Lung (tissue), 16 donors: ENCODE results near the gene SMCHD1. TPM values are rescaled to one million over a fixed set of nuclear protein-coding genes. Genes with fewer than 3 reads are reported as not detected.

Experiments
- ATAC-seq: fragments of 200-7000 bp; cut with Tn5 transposase; one replicate; pipeline ENCODE4 v1.9.1; 2020; ENCODE audit warnings: moderate number of reproducible peaks; ENCODE audit not compliant: insufficient read depth, low FRiP score
- DNase-seq, 3 donors: peaks; one replicate each; pipeline ENCODE4 v3.0.0-alpha.2; 2013 to 2017
- H3K27ac ChIP-seq, 2 donors: one replicate each; pipeline ENCODE4 v1.5.1; 2013; ENCODE audit warnings: mild to moderate bottlenecking in 2 of 2, moderate library complexity in 2 of 2, control low read depth in 1 of 2, inconsistent platforms in 1 of 2, low read depth in 1 of 2, low read length in 1 of 2
- H3K27me3 ChIP-seq, 3 donors: one replicate each; pipeline ENCODE4 v1.5.1; 2013; ENCODE audit warnings: low read length in 2 of 3; ENCODE audit not compliant: control insufficient read depth in 3 of 3, insufficient read depth in 3 of 3
- H3K36me3 ChIP-seq, 4 donors: one replicate each; pipeline ENCODE4 v1.5.1; 2013; ENCODE audit warnings: low read length in 4 of 4, mild to moderate bottlenecking in 1 of 4, moderate library complexity in 1 of 4; ENCODE audit not compliant: control insufficient read depth in 4 of 4, insufficient read depth in 4 of 4
- H3K4me1 ChIP-seq, 5 donors: one replicate each; pipeline ENCODE4 v1.5.1; 2013; ENCODE audit warnings: low read length in 5 of 5, mild to moderate bottlenecking in 2 of 5, moderate library complexity in 1 of 5; ENCODE audit not compliant: control insufficient read depth in 5 of 5, insufficient read depth in 5 of 5
- H3K4me3 ChIP-seq: one replicate; pipeline ENCODE4 v1.5.1; 2013; ENCODE audit warnings: mild to moderate bottlenecking, control low read depth, moderate library complexity
- H3K9ac ChIP-seq, 2 donors: one replicate each; pipeline ENCODE4 v1.5.1; 2013; ENCODE audit warnings: low read length in 2 of 2, control low read depth in 1 of 2; ENCODE audit not compliant: insufficient read depth in 1 of 2
- H3K9me3 ChIP-seq, 4 donors: one replicate each; pipeline ENCODE4 v1.5.1; 2013; ENCODE audit warnings: low read length in 3 of 4, mild to moderate bottlenecking in 1 of 4, moderate library complexity in 1 of 4; ENCODE audit not compliant: control insufficient read depth in 4 of 4, insufficient read depth in 3 of 4
- WGBS, 2 donors: extraction: QIAGEN DNeasy Blood & Tissue Kit; methylation state at CpG; one replicate each; pipeline ENCODE4 v1.1.7; 2013; 5-methylcytosine and 5-hydroxymethylcytosine counted together
- long read RNA-seq, 5 donors: transcript quantifications; one replicate each; lab custom pipeline, GENCODE V29; 2026
- polyA plus RNA-seq, 2 donors: library from polyadenylated mRNA; stranded (reverse); fragments of 200-250 nt; gene quantifications; one replicate each; pipeline ENCODE4 v1.2.1, GENCODE V29; 2013
- total RNA-seq, 2 donors: library from RNA; depleted of rRNA in 1 of 2; stranded (reverse); fragments of >200 nt in 1 of 2; gene quantifications; one replicate each; pipeline ENCODE4 v1.2.1, GENCODE V29; 2014 to 2021
- TF ChIP-seq, protein P1 (sequence below): IDR thresholded peaks from 2 replicates; pipeline ENCODE4 v1.5.1; 2012; ENCODE audit warnings: mild to moderate bottlenecking; ENCODE audit errors: control extremely low read depth, extremely low read depth
- donor health status: control.
- donor health status: control.
- donor health status: Bipolar disorder and iron deficiency.
- donor health status: healthy.
- donor health status: DM: yes; HTN: yes; CAD: no.

Gene SMCHD1
- total RNA-seq (100 to 1,000 TPM in 1 of 2 donors, 10 to 100 TPM in 1; 40.3 to 179 TPM), polyA plus RNA-seq (10 to 100 TPM in 1 of 2 donors, 1 to 10 TPM in 1; 7.3 to 22.6 TPM)
- long read RNA-seq, donor 1, partial matches to known transcripts: 15 of 16 reads
- long read RNA-seq, donor 1, other reads (novel, unspliced or antisense): 0 of 16 reads
- long read RNA-seq, donor 2, partial matches to known transcripts: 20 of 20 reads
- long read RNA-seq, donor 2, other reads (novel, unspliced or antisense): 0 of 20 reads
- long read RNA-seq, donor 3, partial matches to known transcripts: 0 of 2 reads
- long read RNA-seq, donor 3, other reads (novel, unspliced or antisense): 0 of 2 reads
- long read RNA-seq, donor 4, partial matches to known transcripts: 11 of 13 reads
- long read RNA-seq, donor 4, other reads (novel, unspliced or antisense): 0 of 13 reads
- long read RNA-seq, donor 5, partial matches to known transcripts: 20 of 21 reads
- long read RNA-seq, donor 5, other reads (novel, unspliced or antisense): 0 of 21 reads

GRCh38 chr18:2655178-2655953 is at the start of gene SMCHD1:
TSS of gene SMCHD1 (plus strand) at chr18:2655726. CDS start at chr18:2656076, 350 bp downstream.
- TF ChIP-seq, protein P1, sequence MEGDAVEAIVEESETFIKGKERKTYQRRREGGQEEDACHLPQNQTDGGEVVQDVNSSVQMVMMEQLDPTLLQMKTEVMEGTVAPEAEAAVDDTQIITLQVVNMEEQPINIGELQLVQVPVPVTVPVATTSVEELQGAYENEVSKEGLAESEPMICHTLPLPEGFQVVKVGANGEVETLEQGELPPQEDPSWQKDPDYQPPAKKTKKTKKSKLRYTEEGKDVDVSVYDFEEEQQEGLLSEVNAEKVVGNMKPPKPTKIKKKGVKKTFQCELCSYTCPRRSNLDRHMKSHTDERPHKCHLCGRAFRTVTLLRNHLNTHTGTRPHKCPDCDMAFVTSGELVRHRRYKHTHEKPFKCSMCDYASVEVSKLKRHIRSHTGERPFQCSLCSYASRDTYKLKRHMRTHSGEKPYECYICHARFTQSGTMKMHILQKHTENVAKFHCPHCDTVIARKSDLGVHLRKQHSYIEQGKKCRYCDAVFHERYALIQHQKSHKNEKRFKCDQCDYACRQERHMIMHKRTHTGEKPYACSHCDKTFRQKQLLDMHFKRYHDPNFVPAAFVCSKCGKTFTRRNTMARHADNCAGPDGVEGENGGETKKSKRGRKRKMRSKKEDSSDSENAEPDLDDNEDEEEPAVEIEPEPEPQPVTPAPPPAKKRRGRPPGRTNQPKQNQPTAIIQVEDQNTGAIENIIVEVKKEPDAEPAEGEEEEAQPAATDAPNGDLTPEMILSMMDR: no peak
- H3K36me3 ChIP-seq: peaks cover 0 to 2% (median 0%) of the 10 kb centered on the region in 4 donors
- no peaks in the 10 kb centered on the region for H3K9me3 ChIP-seq
- H3K27me3 ChIP-seq: peaks cover 0 to 6% (median 0%) of the 10 kb centered on the region in 3 donors
- ATAC-seq: peak; percentile 92
- H3K9ac ChIP-seq: peak within 1 kb of the TSS; percentile 90 to 96
- peaks cover 2 to 17% (median 9%) of the 10 kb centered on the region in 5 donors for H3K4me1 ChIP-seq
- H3K27ac ChIP-seq: peak within 1 kb of the TSS; percentile 97 to 100
- peak; percentile 88 to 92 (median 90) for DNase-seq
- peak within 1 kb of the TSS; percentile 100 for H3K4me3 ChIP-seq
- 0 to 1% methylated on average over 51 to 100 of the region's 100 CpGs for WGBS, 2 donors

DNA sequence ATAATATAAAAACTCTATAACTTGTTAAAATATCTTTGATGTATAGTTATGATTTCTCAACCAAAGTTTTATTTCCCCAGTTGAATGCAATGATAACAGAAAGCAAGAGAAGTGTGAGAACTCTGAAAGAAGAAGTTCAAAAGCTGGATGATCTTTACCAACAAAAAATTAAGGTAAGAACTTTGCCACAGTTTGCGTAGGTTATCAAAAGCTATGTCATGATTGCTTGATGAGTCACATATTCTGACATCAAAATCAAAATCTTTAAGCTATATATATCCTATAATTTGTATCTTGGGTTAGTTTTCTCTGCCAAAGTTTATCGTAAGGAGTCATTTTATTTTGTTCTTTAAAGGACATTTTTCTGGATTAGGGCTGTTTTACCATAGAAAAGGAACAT is 49.2 kb upstream of the SMCHD1 start:
- Histone ChIP-seq H3K9ac (no peak overlapping the region), H3K9me3 (no peaks in the 10 kb centered on the region), H3K4me3 (no peak overlapping the region), H3K27ac (no peak overlapping the region), H3K36me3 (peaks cover 0 to 8% (median 3%) of the 10 kb centered on the region in 4 donors), H3K27me3 (no peaks in the 10 kb centered on the region), H3K4me1 (no peaks in the 10 kb centered on the region)
- 73 to 77% methylated on average over 2 of the region's 2 CpGs for WGBS, 2 donors
- ATAC-seq: no peak
- DNase-seq: no peak
- TF ChIP-seq, protein P1: no peak

DNA sequence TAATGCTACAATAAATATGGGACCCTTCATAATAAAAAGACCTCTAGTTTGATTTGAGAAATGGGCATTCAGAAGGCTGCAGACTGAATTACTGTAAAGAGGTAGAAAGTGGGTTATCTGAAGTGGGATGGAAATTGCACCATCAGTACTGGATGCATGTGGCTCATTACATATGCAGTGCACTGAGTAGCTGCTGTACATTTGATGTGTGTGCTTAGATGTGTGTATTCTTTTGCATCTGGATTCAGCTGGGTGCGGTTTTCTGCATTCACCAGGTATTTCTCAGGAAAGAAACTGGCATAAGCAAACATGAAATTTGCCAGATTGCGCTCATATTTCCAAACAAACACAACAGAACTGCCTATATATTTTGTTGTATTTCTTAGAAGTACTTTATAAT is 45.9 kb upstream of the SMCHD1 start:
- DNase-seq: no peak
- H3K9me3 ChIP-seq: no peaks in the 10 kb centered on the region
- TF ChIP-seq, protein P1: no peak

More for the DNA sequence above, 45.9 kb upstream of the SMCHD1 start:
- Histone ChIP-seq H3K27ac (no peak overlapping the region), H3K9ac (no peak overlapping the region), H3K4me1 (no peaks in the 10 kb centered on the region), H3K27me3 (no peaks in the 10 kb centered on the region), H3K36me3 (peaks cover 0 to 4% (median 1%) of the 10 kb centered on the region in 4 donors), H3K4me3 (no peak overlapping the region)
- 94 to 96% methylated on average over 2 of the region's 2 CpGs for WGBS, 2 donors
- ATAC-seq: no peak
